H54 (cell line): ENCODE measurements around the gene PLCB1.
"Not testable (repeated sequence)": the region's sequence is repeated elsewhere in the genome, so short reads cannot be mapped to it uniquely, and the experiment has no call there.

ENCODE experiments used
- DNase-seq: peaks from one replicate; pipeline ENCODE4 v3.0.0; 2011; ENCODE audit warnings: low spot score, mixed read lengths; ENCODE audit not compliant: insufficient read length
- FAIRE-seq: peaks from 3 replicates; lab custom pipeline; 2011; peaks lifted over from hg19 to GRCh38; lab: Jason Lieb, UNC
- POLR2A ChIP-seq: IDR thresholded peaks from 2 replicates; pipeline ENCODE4 v1.6.1; 2011; ENCODE audit warnings: low read depth, mild to moderate bottlenecking, low read length

PLCB1 gene

DNA sequence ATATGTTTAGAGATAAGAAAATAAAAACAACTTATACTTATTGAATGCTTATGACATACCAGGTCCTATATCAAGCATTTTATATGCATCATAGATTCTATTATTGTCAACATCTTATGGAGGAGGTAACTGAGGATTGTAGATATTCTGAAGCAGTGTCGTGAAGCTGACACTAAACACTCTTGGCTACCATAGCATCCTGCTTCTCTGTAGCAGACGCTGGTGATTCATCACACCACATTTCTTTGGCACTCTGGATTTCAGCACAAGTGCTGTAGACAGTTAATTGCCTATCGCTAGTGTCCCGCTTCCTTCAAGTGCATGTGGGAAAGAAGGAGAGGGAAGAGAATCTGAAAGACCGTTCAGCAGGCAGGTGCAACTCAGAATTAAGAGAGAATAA, 317.1 kb downstream of the PLCB1 start:
- TF ChIP-seq POLR2A = no peak
- FAIRE-seq (no peak), DNase-seq (no peak)

DNA sequence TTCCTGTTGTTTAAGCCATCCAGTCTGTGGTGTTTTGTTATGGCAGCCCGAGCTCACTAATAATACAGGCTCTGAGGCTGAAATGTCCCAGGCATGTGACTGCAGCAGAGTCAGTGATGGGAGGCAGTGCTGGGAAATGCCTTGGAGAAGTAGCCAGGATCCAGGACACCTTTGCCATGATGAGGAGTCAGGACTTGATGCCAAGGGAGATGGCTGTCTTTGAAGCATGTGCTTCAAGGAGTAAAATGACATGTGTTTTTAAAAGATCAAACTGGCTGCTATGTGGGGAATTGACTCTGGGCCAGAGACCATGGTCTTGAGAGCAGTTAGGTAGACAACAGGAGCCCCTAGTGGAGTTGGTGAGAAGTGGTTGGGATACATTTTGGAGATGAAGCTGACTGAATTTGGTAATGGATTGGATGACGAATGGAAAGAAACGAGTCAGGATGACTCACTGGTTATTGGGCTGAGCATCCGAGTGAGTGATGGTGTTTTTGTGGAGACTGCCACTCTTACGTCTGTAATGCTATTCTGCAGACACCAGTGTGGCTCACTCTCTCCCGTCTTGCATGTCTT, 322.2 kb downstream of the PLCB1 start:
- DNase-seq = peak; percentile 19
- FAIRE-seq = peak; percentile 27
- TF ChIP-seq POLR2A = no peak

DNA sequence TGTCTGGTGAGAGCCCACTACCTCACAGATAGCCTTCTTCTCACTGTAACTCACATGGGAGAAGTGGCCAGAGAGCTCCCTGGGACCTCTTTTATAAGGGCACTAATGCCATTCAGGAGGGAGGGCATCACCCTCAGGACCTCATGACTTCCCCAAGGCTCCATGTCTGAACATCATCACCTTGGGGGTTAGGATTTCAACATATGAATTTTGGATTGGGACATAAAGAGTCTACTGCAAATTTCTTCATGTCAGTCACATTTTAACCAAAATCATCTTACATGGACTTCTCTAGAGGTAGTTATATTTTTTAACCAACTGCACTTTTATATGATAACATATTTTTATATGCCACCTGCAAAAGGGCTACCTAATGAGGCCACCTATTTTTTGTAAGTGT, 324.7 kb downstream of the PLCB1 start:
- no peak for FAIRE-seq

DNA sequence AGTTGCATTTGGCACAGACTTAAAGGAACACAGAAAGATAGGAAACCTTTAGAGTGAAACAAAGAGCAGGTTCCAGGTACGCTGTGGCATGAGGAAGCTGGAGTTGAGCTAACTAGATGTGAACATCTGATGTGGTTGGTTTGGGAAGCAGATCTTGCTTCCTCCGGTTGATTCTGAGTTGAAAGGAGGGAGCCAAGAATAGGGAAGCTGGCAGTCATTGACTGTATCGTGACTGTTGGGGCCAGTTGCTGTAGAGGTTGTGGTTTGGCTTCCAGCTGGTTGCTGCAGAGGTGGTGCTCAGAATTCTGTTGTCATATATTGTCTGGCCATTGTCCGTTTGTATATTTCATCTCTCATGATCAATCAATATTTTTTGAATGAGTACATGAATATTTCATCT, 325.9 kb downstream of the PLCB1 start:
- no peak for TF ChIP-seq POLR2A
- DNase-seq (no peak), FAIRE-seq (no peak)

More for the DNA sequence above, 324.7 kb downstream of the PLCB1 start:
- no peak for TF ChIP-seq POLR2A
- no peak for DNase-seq

- DNase-seq (no peak), FAIRE-seq (no peak)
- no peak for TF ChIP-seq POLR2A
Observed at GRCh38 chr20:8461186-8461585, 329.1 kb downstream of the PLCB1 start.

DNA sequence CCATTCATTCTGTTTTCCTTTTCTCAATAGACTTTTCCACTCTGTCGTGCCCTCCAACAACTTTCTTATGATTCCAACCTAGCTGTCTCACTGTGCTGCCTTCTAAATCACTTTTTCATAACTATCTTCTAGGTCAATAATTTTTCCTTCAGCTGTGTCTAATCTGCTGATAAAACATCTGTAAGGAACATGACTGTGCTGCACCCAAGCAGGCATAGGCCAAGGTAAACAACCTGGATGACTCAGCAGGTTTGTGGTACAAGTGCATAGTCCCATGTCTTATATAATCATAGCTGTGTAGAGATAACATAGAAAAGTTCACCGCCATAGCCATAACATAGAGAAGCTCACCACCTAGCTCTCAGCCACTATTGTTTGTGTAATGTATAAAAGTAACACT, 332.3 kb downstream of the PLCB1 start:
- no peak for TF ChIP-seq POLR2A
- no peak for DNase-seq
- FAIRE-seq = no peak

DNA sequence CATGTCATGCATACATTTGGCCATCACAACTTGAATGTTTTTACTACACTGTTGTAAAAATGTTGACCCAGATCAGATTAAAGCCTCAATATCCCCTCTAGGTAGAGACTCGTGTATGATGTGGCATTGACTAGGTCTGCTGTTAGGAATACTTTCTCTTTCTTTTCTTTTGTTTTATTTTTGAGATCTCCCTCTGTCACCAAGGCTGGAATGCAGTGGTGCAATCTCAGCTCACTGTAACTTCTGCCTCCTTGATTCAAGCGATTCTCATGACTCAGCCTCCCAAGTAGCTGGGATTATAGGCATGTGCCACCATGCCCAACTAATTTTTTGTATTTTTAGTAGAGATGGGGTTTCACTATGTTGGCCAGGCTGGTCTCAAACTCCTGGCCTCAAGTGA, 334.7 kb downstream of the PLCB1 start:
- not testable (repeated sequence) for FAIRE-seq

DNA sequence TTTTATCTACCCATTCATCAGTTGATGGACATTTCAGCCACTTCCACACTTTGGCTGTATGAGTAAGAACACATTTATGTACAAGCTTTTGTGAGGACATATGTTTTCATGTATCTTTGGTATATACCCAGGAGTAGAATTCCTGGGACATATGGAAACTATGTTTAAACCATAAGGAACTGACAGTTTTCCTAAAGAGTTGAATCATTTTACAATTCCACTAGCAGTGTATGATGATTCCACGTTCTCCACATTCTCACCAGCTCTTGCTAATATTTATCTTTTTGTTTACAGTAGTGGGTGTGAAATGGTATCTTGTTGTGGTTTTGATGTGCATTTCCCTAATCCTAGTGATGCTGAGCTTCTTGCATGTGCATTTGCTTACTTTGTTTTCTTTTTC, 338.1 kb downstream of the PLCB1 start:
- TF ChIP-seq POLR2A = no peak
- DNase-seq = no peak
- no peak for FAIRE-seq

More for the DNA sequence above, 334.7 kb downstream of the PLCB1 start:
- DNase-seq = not testable (repeated sequence)

DNA sequence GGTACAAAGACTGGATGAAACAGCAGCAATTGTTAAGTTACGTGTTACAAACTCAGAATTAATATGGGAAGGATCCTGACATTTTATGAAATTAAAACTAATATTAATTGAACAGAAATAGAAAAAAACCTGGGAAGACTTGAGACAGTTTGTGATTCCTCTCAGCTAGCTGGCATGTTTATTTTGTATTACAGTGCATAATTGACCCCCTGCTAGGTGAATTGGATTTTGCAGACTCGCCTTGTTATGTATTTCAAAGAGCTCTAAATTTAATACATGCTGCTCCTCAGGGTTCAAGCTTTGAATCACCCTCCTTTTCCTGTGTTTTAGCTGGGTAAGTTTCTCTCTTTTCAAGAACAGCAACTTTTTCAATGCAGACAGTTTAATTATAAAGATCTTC, 339.4 kb downstream of the PLCB1 start:
- no peak for DNase-seq
- no peak for TF ChIP-seq POLR2A
- FAIRE-seq = no peak

GRCh38 chr20:8473459-8473858, 341.4 kb downstream of the PLCB1 start:
- TF ChIP-seq POLR2A = no peak
- DNase-seq = no peak
- no peak for FAIRE-seq

- no peak for TF ChIP-seq POLR2A
- DNase-seq (no peak), FAIRE-seq (no peak)
Observed at GRCh38 chr20:8474027-8474668, 342.1 kb downstream of the PLCB1 start.

GRCh38 chr20:8476021-8476420, 344.0 kb downstream of the PLCB1 start:
- FAIRE-seq (no peak), DNase-seq (no peak)
- TF ChIP-seq POLR2A = no peak

DNA sequence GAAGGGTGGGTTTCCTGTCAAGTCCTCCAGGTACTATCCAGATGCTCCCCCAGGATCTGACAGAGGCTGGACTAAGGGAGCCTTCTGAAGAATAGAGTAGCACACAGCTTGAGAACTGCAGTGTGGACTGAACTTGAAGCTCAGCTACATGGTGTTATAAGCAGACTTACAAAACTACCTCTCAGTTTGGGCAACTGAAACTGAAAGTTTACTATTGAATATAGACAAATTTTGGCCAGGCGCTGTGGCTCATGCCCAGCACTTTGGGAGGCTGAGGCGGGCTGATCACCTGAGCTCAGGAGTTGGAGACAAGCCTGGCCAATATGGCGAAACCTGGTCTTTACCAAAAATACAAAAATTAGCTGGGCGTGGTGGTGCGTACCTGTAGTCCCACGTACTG, 348.5 kb downstream of the PLCB1 start:
- no peak for TF ChIP-seq POLR2A
- DNase-seq (no peak), FAIRE-seq (no peak)

GRCh38 chr20:8487696-8488095, 355.6 kb downstream of the PLCB1 start:
- FAIRE-seq = no peak
- no peak for TF ChIP-seq POLR2A

More at GRCh38 chr20:8487696-8488095, 355.6 kb downstream of the PLCB1 start:
- DNase-seq = no peak
